HFFc6 (cell line): ENCODE measurements around the gene ZNF500. TPM values are rescaled to one million over a fixed set of nuclear protein-coding genes. Genes with fewer than 3 reads are reported as not detected.

Experiments used
- DNase-seq: peaks from one replicate; pipeline ENCODE4 v3.0.0-alpha.2; 2018
- H3K27ac Mint-ChIP-seq: 2 replicates; pipeline ENCODE4 v1.8.0; 2020; ENCODE audit warnings: mild to moderate bottlenecking, mixed read lengths
- H3K27me3 Mint-ChIP-seq: 2 replicates; pipeline ENCODE4 v1.8.0; 2021; ENCODE audit warnings: mild to moderate bottlenecking, moderate library complexity, mixed read lengths; ENCODE audit not compliant: insufficient read depth
- H3K36me3 Mint-ChIP-seq: 2 replicates; pipeline ENCODE4 v1.8.0; 2021; ENCODE audit warnings: low read depth, mixed read lengths
- H3K4me1 Mint-ChIP-seq: 2 replicates; pipeline ENCODE4 v1.8.0; 2020; ENCODE audit warnings: low read depth, mixed read lengths
- H3K4me3 Mint-ChIP-seq: 2 replicates; pipeline ENCODE4 v1.8.0; 2020; ENCODE audit warnings: mild to moderate bottlenecking, moderate library complexity, mixed read lengths
- H3K9me3 Mint-ChIP-seq: 2 replicates; pipeline ENCODE4 v1.8.0; 2020; ENCODE audit warnings: mild to moderate bottlenecking, mixed read lengths
- CTCF ChIP-seq: fragments of 200-600 bp; sonication (generic); IDR thresholded peaks from 2 replicates; pipeline ENCODE4 v1.5.0; 2021; ENCODE audit warnings: antibody characterized with exemption, mild to moderate bottlenecking
- total RNA-seq, 6 experiments: library from RNA; stranded (reverse); fragmentation: NEBNext Ultra II Directional; extraction: Animal tissue kit (Norgen Biotek cat#: 25700); gene quantifications; 2 replicates in 1 of 6; 3 replicates in 5 of 6; pipeline ENCODE4 v1.2.3, GENCODE V29; 2021

The ZNF500 gene
- total RNA-seq, 6 experiments from 2014 or later: 8.9 to 13.4 (median 10.4) TPM

DNA sequence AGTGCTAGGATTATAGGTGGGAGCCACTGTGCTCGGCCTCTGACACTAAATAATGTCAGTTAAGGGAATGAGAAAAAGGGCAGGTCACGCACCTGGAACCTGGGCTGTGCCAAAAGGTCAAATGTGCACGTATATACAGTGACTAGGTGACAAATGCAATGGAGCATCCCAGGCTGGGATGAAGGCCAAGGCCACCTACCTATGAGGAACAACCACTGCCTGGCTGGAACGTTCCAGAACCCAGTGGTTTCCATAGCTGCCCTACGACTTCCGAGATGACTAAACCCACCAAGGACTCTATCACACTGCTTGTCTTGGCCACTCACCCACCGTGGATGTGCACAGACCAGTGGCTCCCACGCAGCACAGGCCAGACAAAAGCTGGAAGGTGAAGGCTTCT is 16.1 kb downstream of the ZNF500 start:
- Mint-ChIP-seq H3K36me3 (peaks cover 9% of the 10 kb centered on the region), H3K27ac (no peak overlapping the region)
- no peak for DNase-seq

GRCh38 chr16:4749700-4750257 is 17.2 kb downstream of the ZNF500 start:
- Mint-ChIP-seq H3K36me3 (no peaks in the 10 kb centered on the region), H3K4me1 (no peaks in the 10 kb centered on the region), H3K4me3 (no peak overlapping the region), H3K27me3 (no peaks in the 10 kb centered on the region), H3K27ac (no peak overlapping the region), H3K9me3 (no peaks in the 10 kb centered on the region)
- DNase-seq: no peak
- no peak for TF ChIP-seq CTCF

More for the DNA sequence above, 16.1 kb downstream of the ZNF500 start:
- Mint-ChIP-seq H3K4me1 (no peaks in the 10 kb centered on the region), H3K4me3 (no peak overlapping the region), H3K9me3 (peaks cover 5% of the 10 kb centered on the region; the same call in 1 of the 2 replicates), H3K27me3 (no peaks in the 10 kb centered on the region; the same call in none of the 2 replicates)
- no peak for TF ChIP-seq CTCF

- no peaks in the 10 kb centered on the region for H3K27me3 Mint-ChIP-seq
- DNase-seq: no peak
- H3K4me1 Mint-ChIP-seq: peaks cover under 1% of the 10 kb centered on the region
- H3K36me3 Mint-ChIP-seq: no peaks in the 10 kb centered on the region
- no peaks in the 10 kb centered on the region for H3K9me3 Mint-ChIP-seq
- no peak overlapping the region for H3K27ac Mint-ChIP-seq
- no peak overlapping the region for H3K4me3 Mint-ChIP-seq
- TF ChIP-seq CTCF: no peak
These were observed 18.1 kb downstream of the ZNF500 start for GRCh38 chr16:4748682-4749411.

- H3K4me3 Mint-ChIP-seq: no peak overlapping the region
- H3K9me3 Mint-ChIP-seq: no peaks in the 10 kb centered on the region
- H3K27ac Mint-ChIP-seq: no peak overlapping the region
- no peaks in the 10 kb centered on the region for H3K27me3 Mint-ChIP-seq
- H3K4me1 Mint-ChIP-seq: peaks cover 8% of the 10 kb centered on the region
- DNase-seq: no peak
- no peaks in the 10 kb centered on the region for H3K36me3 Mint-ChIP-seq
- no peak for TF ChIP-seq CTCF
These were observed 18.9 kb downstream of the ZNF500 start for GRCh38 chr16:4747906-4748681.

DNA sequence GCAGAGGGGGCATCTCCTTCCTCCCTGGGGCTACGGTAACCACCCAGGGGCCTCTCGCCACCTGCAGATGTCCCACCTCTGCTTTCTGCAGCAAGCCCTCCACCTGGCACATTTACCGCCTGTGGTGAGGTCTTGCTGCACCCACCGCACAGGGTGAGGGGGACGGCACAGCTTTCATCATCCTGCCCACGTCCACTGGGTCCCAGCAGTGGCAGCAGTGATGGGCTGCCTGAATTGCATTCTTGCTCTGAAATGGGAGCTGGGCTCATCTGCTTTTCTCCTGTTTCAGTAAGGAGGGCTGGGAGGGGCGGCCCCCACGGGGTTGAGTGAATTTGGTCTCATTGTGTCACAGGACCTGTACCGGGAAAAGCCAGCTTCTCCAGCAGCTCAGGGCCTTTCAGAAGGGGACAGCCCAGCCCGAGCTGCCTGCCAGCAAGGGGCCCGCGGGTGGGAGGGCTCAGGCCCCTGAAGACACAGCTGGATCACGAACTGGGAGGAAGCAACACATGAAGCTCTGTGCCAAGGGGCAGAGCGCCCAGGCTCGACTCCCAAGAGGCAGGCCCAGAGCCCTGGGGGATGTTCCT is 19.9 kb downstream of the ZNF500 start:
- no peak for DNase-seq

More for the DNA sequence above, 19.9 kb downstream of the ZNF500 start:
- H3K4me3 Mint-ChIP-seq: no peak overlapping the region
- H3K27ac Mint-ChIP-seq: no peak overlapping the region
- H3K9me3 Mint-ChIP-seq: no peaks in the 10 kb centered on the region
- H3K4me1 Mint-ChIP-seq: peaks cover 12% of the 10 kb centered on the region
- no peaks in the 10 kb centered on the region; the same call in 1 of the 2 replicates for H3K27me3 Mint-ChIP-seq
- no peak for TF ChIP-seq CTCF
- H3K36me3 Mint-ChIP-seq: no peaks in the 10 kb centered on the region
